Kidney tubule cell (primary cell): ENCODE results near the gene MRAP.

Experiments used
- DNase-seq: peaks from one replicate; pipeline ENCODE4 v3.0.0-alpha.2; 2018; ENCODE audit warnings: low spot score

The MRAP gene

GRCh38 chr21:32322676-32323075 lies 24.0 kb downstream of the MRAP start:
- DNase-seq = no peak

GRCh38 chr21:32325706-32326105 lies 27.1 kb downstream of the MRAP start:
- DNase-seq = no peak

GRCh38 chr21:32328595-32328994 lies 29.9 kb downstream of the MRAP start:
- no peak for DNase-seq

GRCh38 chr21:32329331-32329730 lies 30.7 kb downstream of the MRAP start:
- no peak for DNase-seq

- DNase-seq = peak; percentile 57
These were observed 31.1 kb downstream of the MRAP start for GRCh38 chr21:32329776-32330175.

- DNase-seq = peak; percentile 51
These were observed 32.2 kb downstream of the MRAP start for GRCh38 chr21:32330784-32331311.

GRCh38 chr21:32331444-32332305 lies 33.0 kb downstream of the MRAP start:
- DNase-seq = no peak

- no peak for DNase-seq
These were observed 33.9 kb downstream of the MRAP start for GRCh38 chr21:32332463-32332951.

- DNase-seq = no peak
These were observed 35.5 kb downstream of the MRAP start for GRCh38 chr21:32333953-32334673.

GRCh38 chr21:32334980-32335531 lies 36.4 kb downstream of the MRAP start:
- DNase-seq = no peak

- no peak for DNase-seq
These were observed 37.2 kb downstream of the MRAP start for GRCh38 chr21:32335601-32336575.

GRCh38 chr21:32336711-32337110 lies 38.1 kb downstream of the MRAP start:
- peak; percentile 65 for DNase-seq

GRCh38 chr21:32337206-32337605 lies 38.6 kb downstream of the MRAP start:
- DNase-seq = no peak

- DNase-seq = no peak
These were observed 39.7 kb downstream of the MRAP start for GRCh38 chr21:32338209-32338921.

GRCh38 chr21:32340863-32341848 lies 42.5 kb downstream of the MRAP start:
- DNase-seq = no peak

GRCh38 chr21:32346951-32347350 lies 48.3 kb downstream of the MRAP start:
- no peak for DNase-seq

- DNase-seq = no peak
These were observed 48.7 kb downstream of the MRAP start for GRCh38 chr21:32347351-32347750.

- DNase-seq = no peak
These were observed 49.3 kb downstream of the MRAP start for GRCh38 chr21:32347977-32348376.

- DNase-seq = no peak
These were observed 50.1 kb downstream of the MRAP start for GRCh38 chr21:32348604-32349332.
